SKM-1 treated with dmso at 0.1 percent for 144 hours (cell line): ENCODE measurements around the gene FGD3.
"Not testable (repeated sequence)": the region's sequence is repeated elsewhere in the genome, so short reads cannot be mapped to it uniquely, and the experiment has no call there.

ENCODE experiments used
- DNase-seq: peaks from one replicate; lab custom pipeline; 2025; ENCODE audit not compliant: unreplicated experiment; lab: John Stamatoyannopoulos, UW

The FGD3 gene

DNA sequence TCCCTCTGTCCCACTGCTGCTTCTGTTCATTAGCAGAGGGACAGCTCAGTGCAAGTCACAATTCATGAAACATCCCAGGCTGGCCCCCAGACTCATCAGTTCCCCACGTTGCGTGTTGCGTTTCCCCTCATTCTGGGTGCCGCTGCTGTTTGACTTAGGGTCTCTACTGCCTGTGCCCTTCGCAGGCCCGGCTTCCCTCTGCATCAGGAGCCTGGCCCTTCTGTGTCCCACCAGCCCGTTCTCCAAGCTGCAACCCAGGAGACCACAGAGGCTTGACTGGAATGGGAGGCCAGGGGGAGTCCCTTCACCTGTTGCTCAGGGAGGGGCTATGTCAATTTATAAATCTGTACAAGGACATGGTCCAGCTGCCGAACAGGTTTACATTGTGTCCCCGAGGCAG is 57.2 kb downstream of the FGD3 start:
- DNase-seq = no peak

DNA sequence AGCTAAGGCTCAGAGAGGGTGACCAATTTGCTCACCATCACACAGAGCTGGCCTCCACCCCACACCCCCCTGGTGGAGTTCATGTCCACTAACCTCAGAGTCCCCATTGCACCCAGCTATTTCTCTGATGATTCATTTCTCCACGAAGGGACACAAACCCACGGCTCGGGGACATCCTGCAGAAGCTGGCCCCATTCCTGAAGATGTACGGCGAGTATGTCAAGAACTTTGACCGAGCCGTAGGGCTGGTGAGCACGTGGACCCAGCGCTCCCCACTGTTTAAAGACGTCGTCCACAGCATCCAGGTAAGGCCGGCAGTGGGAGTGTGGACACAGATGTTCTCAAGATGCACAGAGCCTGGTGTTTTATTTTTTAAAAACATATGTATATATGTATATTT is 58.6 kb downstream of the FGD3 start:
- no peak for DNase-seq

DNA sequence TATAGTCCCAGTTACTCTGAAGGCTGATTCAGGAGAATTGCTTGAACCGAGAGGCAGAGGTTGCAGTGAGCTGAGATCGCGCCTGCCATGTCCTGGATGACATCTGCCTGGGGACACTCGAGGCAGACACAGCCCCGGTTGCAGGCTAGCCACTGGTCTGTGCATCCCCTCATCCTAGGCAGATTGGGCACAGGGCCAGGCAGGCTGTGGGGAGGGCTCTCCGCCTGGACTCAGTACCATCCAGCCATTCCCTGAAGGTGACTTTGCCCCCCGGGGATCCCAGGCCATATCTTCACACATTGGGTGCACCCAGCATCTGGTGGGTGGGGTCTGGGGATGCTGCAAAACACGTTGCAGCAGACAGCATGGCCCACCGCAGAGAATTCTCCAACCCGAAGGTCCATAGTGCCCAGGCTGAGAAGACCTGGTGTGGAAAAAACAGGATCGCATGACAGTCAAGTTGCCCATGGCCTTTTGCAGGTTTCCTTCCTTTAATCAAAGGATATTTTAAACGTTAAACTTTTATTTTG is 60.3 kb downstream of the FGD3 start:
- no peak for DNase-seq

DNA sequence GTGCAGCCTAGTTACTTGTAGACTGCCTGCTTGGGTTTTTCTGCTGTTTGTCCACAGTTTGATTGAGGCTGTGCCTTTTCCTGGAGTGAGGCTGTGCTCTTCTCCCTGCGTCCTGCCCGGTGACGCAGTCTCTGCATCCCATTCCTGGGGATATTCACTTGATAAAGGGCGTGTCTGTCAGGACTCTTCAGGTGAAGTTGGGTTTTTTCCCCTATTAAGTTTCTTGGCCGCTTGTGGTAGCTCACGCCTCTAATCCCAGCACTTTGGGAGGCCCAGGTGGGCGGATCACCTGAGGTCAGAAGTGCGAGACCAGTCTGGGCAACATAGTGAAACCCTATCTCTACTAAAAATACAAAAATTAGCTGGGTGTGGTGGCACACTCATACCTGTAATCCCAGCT is 61.1 kb downstream of the FGD3 start:
- DNase-seq = no peak

DNA sequence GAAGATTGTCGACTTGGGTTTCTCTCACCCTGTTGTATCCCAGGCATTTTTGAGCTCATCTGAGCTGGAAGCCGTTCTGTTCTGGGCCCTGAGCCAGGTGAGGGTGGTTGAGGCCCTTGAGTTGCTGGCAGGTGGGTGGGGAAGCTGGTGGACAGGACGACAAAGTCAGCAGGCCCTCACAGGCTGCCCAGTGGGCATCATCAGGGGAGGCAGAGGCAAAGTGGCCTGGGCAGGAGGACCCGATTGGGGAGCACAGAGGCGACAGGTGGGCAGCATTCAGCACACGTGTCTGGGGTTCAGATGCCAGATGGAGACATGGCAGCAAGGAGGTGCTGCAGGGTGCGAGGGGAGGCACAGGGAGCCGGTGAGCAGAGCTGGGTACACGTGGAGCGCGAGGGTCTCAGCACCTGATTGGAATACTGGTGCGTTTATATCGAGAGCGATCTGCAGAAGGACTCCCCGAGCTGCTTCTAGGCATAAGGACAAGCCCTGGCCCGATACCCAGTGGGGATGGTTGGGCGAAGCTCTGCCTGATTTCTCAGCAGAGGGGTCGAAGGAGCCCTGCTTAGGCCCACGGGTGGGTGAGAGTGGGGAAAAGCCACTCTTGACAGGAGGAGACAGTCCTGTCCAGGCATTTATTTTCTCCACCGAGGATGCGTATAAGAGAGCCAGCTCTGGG is 62.2 kb downstream of the FGD3 start:
- DNase-seq = no peak

DNA sequence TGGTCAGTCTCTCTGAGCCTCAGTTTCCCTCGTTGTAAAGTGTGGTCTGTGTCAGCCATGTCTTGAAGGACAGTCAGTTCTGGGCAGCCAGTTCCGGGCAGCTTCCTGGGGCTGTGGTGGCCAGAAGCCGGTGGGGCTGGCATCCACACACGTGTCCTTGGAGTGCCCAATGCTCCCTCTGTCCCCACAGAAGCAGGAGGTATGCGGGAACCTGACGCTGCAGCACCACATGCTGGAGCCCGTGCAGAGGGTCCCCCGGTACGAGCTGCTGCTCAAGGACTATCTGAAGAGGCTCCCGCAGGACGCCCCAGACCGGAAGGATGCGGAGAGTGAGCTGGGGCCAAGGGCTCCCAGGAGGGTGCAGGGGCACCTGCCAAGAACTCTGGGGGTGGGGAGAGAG is 62.7 kb downstream of the FGD3 start:
- DNase-seq = no peak

DNA sequence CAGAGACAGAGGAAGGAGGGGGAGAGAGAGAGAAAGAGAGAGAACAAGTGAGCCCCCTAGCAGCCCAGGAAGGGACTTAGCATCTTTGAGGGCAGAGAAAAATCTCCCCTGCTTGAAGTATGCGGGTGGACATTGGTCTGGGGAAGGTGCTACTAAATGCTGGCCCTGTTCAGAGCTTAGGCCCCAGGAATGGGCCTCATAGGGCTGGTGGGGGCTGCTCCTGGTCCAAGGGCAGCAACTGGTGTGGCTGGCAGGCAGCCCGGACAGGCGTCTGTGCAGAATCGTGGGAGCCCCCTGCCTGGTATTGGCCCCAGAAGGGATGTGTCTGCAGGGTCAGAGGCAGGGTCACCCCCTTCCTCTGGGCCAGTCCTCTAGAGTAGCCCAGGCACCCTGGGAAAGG is 63.4 kb downstream of the FGD3 start:
- DNase-seq = no peak

DNA sequence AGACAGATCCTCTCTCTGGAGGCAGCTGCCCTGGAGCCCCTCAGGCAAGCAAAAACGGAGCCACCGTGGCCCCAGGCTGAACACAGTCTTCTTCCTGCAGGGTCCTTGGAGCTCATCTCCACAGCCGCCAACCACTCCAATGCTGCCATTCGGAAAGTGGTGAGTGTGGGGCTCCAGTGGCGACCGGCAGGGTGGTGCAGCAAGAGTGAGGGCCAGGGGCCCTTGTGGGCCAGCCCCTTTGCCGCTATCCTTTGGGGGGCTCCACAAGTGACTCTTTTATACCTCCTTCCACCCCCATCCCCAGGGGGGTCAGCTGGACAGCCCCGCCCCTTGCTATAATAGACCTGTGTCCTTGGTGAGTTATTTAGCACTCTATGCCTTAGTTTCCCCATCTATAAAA is 63.8 kb downstream of the FGD3 start:
- no peak for DNase-seq

DNA sequence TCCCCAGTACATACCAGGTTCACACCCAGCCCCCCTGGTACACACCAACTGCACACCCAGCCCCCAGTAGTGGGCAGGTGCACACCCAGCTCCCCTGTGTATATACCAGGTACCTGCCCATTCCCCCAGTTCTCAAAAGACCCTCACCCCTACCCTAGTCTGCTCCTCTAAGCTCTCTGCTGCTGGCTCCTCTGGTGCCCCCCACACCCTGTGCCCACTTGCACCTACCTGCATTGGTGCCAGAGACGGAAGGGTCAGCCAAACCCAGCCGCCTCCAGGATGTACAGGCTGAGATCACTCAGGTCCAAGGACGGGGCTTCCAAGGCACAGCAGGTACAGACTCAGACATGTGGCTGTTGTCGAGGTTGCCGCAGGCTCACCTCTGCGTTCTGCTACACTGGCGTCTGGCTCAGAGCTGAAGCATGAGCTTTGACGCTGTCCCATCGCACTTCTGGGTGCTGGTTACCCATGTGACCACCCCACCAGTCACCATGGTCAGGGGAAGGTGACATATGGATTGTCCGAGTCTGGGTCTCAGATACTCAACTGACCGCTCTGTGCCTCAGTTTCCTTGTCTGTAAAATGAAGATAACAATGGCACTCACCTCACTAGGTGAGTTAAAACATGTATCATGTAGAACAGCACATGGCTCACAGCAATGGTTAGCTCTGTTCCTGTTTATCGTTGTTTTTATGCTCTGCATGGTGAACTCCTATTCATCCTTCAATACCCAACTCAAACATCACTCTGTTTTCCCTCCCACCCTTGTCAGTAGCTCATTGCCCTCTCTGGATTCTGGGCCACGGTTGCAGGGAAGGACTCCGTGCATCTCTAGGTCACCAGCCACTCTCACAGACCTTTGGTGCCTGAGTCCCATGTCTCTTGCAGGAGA is 65.9 kb downstream of the FGD3 start:
- DNase-seq = no peak

DNA sequence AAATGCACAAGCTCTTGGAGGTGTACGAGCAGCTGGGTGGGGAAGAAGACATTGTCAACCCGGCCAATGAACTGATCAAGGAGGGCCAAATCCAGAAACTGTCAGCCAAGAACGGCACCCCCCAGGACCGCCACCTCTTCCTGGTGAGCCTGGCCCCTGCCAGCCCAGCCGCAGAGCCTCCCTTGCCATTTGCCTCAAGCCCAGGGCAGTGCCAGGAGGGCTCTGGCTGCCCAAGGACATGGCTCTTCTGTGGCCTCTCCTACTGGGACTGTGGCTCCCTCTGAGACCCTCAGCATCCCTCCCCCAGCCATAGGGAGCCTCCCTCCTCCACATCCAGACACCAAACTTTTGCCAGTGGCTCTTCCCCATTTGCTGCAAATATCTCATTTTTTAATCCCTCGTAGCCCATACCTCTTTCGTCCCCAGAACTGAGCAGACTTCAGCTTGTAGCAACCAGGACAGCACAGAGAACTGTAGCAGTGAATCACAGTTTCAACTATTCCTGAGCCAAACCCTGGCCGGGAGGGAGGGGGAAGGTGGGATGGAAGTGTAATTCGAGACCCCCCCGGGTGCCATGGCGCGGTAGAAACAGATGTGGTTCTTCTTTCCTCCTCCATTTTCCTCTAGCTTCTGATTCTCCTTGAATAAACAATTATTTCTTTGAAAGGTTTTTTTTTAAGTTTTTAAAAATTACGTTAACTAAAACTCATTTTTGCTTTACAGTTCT is 66.7 kb downstream of the FGD3 start:
- no peak for DNase-seq

DNA sequence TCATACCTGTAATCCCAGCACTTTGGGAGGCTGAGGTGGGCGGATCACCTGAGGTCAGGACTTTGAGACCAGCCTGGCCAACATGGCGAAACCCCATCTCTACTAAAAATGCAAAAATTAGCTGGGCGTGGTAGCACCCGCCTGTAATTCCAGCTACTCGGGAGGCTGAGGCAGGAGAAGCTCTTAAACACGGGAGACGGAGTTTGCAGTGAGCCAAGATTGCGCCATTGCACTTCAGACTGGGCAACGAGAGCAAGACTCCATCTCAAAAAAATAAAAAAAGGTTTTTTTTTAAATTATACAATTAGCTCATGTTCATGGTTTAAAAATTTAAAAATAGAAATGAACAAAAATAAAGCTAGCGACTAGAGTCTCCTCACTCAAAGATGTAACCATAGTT is 67.9 kb downstream of the FGD3 start:
- DNase-seq = not testable (repeated sequence)

DNA sequence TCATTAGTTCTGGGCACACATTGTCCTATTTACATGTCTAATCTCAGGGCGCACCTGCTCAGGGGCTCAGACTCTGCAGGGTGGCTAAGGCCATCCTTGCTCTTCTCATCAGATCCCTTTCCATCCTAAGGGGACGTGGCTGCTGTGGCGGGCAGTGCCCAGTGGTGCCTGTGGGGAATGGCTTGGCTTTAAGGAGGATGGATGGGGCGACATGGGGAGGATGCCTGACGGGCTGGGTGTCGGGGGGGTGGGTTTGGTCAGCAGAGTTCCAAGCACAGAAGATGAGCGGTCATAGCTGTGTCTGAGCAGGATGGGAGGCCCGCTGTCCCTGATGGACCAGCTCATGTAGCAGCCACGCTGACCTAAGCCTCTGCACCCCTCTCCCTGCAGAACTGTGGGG is 70.3 kb downstream of the FGD3 start:
- no peak for DNase-seq

DNA sequence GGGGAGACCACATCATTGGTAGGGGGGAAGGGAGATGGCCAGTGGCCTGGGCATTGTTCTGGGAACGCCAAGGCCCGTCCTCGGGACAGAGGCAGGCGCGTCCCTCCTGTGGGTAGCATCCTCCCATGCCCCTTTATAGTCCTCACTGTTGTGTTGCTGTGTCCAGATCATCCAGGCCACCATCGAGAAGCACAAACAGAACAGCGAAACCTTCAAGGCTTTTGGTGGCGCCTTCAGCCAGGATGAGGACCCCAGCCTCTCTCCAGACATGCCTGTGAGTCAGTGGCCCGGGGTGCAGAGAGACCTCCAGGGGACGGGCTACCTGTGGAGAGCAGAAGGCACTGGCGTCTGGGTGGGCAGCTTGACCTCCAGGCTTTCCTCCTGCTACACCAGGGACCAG is 72.8 kb downstream of the FGD3 start:
- no peak for DNase-seq

DNA sequence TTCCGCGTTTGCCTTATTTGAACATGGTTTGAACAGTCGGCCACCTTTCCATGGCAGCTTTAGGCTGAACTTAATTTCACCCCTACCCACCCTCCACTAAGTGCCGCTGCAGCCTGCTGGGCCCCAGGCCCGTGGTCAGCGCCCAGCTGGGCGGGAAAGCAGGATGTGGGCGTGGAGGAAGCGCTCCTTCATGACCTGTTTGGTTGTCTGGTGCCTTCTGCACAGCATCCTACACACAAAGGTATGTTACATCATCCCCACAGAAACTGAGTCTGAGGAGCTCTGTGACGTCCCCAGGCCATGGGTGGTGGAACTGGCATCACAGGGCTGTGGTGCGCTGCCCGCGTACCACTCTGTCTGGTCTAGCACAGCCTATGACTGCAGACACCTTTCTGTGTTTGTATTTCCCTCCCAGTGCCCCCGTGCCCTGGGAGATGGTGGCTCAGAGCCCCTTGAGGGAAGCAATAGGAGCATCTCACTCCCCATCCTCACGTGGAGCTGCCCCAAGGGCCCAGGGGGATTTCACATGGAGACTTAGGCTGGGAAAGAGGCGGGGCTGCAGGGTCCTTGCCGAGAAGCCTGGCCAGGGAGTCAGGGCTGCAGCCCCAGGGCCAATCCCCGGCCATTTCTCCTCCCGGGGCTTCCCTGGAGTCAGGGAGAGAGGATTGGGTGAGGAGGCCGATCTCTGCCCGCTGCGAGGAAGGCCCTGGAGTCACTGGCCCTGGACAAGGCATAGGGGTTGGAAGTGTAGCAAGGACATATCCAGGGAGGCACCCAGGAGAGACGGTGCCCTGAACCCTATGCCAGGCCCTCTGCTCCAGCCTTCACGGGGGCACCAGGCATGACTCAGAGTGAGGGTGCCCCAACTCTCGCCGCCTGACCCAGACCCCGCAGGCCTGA is 73.7 kb downstream of the FGD3 start:
- no peak for DNase-seq

DNA sequence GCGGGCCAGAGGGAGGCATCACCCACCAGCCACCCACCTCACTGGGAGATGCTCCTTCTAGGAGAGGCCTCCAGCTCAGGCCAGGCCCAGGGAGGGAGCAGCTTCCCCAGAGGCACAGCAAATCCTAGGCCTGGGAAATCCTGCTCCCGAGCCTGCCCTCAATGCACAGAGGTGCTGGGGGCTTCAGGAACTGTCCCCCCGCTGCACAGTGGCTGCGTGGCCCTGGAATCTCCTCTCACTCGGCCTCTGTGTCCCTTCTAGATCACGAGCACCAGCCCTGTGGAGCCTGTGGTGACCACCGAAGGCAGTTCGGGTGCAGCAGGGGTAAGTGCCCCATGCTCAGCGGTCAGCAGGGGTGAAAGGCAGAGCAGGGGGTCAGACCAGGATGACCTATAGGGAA is 74.7 kb downstream of the FGD3 start:
- no peak for DNase-seq

DNA sequence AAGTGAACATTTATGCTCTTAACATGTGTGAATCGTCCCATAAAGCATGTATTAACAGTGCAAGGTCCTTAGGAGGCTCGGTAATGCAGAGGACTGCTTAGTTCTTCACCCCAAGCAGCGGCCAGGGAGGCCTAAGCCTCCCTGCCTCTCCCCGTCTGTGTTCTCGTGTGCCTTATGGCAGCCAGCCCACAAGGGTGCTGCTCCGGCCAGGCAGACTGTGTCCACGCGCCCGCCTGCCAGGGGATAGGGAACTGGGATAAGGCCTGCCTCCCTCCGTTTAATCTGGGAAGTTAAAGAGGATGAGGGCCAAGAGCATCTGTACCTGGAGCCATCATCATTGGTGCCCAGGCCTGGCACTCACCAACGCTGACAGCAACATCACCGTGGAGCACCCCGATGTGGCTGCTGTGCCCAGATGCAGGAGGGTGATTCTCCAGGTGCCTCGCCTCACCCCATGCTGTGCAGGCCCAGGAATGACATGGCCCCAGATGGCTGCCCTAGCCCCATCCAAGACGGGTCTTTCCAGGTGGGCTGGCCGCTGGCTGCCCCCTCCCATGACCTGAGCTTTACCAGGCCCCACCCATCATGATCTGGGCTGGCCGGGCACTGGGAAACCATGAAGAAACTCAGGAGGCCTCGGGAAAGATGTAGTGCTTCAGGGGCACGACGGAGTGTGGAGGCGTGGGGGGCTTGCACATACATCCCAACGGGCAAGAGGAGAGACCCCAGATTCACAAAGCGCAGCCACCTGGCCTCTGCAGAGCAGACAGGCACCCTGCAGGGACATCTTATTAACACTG is 75.6 kb downstream of the FGD3 start:
- no peak for DNase-seq

DNA sequence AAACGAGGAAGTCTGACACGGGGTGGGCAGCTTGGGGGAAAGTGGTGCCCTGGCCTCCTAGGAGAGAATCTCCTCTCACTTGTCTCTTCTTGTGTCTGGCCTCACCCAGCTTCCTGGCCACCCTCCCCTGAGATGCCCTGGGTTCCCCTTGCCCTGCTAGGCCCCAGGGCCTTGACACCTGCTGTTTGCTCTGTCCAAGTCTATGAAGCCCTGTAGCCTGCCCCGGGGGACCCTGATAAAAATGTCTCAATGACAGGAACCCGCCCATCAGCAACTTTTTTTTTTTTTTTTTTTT is 76.1 kb downstream of the FGD3 start:
- no peak for DNase-seq

DNA sequence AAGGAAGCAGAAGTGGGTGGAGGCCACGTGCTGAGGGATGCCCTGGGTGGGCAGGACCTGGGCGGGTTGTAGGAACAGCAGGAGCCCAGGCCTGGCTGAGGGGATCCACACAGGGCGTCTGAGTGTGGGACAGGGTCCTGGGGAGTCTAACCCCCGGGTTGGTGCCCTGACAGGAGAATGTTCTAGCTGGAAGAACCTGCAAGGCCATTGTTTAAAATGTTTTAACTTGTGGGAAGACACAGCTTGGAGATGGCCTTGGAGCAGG is 77.3 kb downstream of the FGD3 start:
- DNase-seq = no peak

DNA sequence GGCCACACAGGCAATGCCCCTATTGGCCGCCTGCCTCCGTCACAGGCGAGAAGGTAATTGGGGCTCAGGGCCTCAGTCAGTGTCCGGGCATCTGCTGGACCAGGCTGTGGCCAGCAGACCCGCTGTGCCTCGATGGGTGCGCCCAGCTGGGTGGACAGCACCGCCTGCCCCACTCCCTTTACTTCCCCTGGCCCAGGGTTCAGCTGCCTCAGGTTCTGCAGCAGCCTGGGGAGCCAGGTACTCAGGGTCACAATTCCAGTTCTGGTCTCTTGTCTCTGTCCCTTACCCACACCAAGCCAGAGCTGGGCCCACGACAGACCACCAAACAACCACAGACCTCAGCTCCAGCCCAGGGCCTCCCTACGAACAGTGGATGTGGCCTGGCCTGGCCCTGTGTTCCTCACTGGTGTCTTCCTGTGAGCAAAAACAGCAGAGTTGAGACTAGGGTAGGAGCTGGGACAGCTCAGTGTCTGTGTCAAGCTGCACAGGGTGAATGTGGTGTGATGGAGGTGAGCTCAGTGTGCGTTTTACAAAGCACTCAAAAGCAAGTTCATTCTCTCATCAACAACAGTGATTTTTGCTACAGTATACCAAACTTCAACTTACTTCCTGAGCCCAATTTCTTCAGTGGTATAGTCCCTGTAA is 77.8 kb downstream of the FGD3 start:
- no peak for DNase-seq

DNA sequence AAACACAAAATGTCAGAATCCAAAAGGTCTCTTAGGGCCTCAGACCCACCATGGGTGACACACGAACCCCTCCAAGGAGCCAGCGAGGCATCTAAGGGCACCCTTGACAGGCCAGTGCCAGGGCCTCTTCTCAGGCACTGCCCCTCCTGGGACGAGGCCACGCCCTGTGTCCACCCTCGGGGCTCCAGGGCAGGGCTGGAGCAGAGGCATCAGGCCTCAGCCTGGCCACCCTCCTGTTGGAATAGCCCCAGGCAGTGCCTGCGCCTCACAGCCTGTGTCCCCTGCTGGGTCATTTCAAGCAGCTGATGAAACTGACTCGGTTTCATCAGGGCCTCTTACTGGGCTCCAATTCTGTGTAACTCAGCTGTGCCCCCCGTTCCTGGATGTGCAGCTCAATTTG is 78.4 kb downstream of the FGD3 start:
- no peak for DNase-seq
